OCI-LY7 (cell line): ENCODE data around the gene FAM83D. TPM values are rescaled to one million over a fixed set of nuclear protein-coding genes. Genes with fewer than 3 reads are reported as not detected.

Source experiments
- BruUV-seq: library from RNA; stranded (reverse); fragments of 400-500 nt; replicated peaks from 2 replicates; lab custom pipeline; 2021; lab: Mats Ljungman, UMichigan
- CTCF ChIA-PET: fragments of 300-600 bp; sonication (Branson Sonifier 250); formaldehyde crosslinking; loops from one replicate; lab custom pipeline; 2022; ENCODE audit warnings: antibody characterized with exemption; ENCODE audit not compliant: unreplicated experiment; lab: Charles Lee
- POLR2A ChIA-PET: fragments of 300-600 bp; sonication (Branson Sonifier 250); formaldehyde crosslinking; loops from one replicate; lab custom pipeline; 2022; ENCODE audit warnings: antibody characterized with exemption; lab: Charles Lee
- DNase-seq: peaks from one replicate; pipeline ENCODE4 v3.0.0-alpha.2; 2015; ENCODE audit warnings: low spot score
- H2AFZ ChIP-seq: fragments of 200-600 bp; sonication (generic), shearing (Covaris generic); 2 replicates; pipeline ENCODE4 v1.6.1; 2014; ENCODE audit warnings: mild to moderate bottlenecking, antibody characterized with exemption, low read length, moderate library complexity
- H3K27ac ChIP-seq: fragments of 200-600 bp; sonication (generic); 2 replicates; pipeline ENCODE4 v1.5.1; 2014; ENCODE audit warnings: mixed run types, low read depth, mild to moderate bottlenecking, moderate library complexity, low read length, inconsistent platforms; ENCODE audit not compliant: poor library complexity, severe bottlenecking
- H3K36me3 ChIP-seq: fragments of 200-600 bp; sonication (generic); 2 replicates; pipeline ENCODE4 v1.6.1; 2014; ENCODE audit warnings: mild to moderate bottlenecking, antibody characterized with exemption, low read length, moderate library complexity, mixed read lengths; ENCODE audit not compliant: insufficient read depth
- H3K4me1 ChIP-seq: fragments of 200-600 bp; sonication (generic); 2 replicates; pipeline ENCODE4 v1.5.1; 2014; ENCODE audit warnings: mild to moderate bottlenecking, low read length; ENCODE audit not compliant: insufficient read depth, poor library complexity, severe bottlenecking
- H3K4me2 ChIP-seq: fragments of 200-600 bp; sonication (generic); 2 replicates; pipeline ENCODE4 v1.6.1; 2014; ENCODE audit warnings: mild to moderate bottlenecking, low read length
- H3K4me3 ChIP-seq: fragments of 200-600 bp; sonication (generic); 2 replicates; pipeline ENCODE4 v1.5.1; 2014; ENCODE audit warnings: mild to moderate bottlenecking, low read depth, low read length; ENCODE audit not compliant: poor library complexity, severe bottlenecking
- H3K79me2 ChIP-seq: fragments of 200-600 bp; sonication (generic); 2 replicates; pipeline ENCODE4 v1.6.1; 2016; ENCODE audit warnings: low read depth, mild to moderate bottlenecking, low read length, moderate library complexity, mixed read lengths; ENCODE audit not compliant: insufficient read depth
- H3K9me2 ChIP-seq: fragments of 200-600 bp; sonication (generic); 2 replicates; pipeline ENCODE4 v1.6.1; 2016; ENCODE audit warnings: mild to moderate bottlenecking, low read length, mixed read lengths; ENCODE audit not compliant: insufficient read depth
- H3K9me3 ChIP-seq: fragments of 200-600 bp; sonication (generic); 2 replicates; pipeline ENCODE4 v1.6.1; 2014; ENCODE audit warnings: mild to moderate bottlenecking, mixed run types, low read length, mixed read lengths
- H4K20me1 ChIP-seq: fragments of 200-600 bp; sonication (generic); 2 replicates; pipeline ENCODE4 v1.6.1; 2014; ENCODE audit warnings: mild to moderate bottlenecking, antibody characterized with exemption, low read length, moderate library complexity, mixed read lengths; ENCODE audit not compliant: insufficient read depth
- EZH2phosphoT487 ChIP-seq: fragments of 200-600 bp; sonication (generic); IDR thresholded peaks from 2 replicates; pipeline ENCODE4 v1.6.1; 2018; ENCODE audit warnings: low read depth, borderline replicate concordance, mild to moderate bottlenecking, mixed run types, antibody characterized with exemption, low read length, moderate library complexity, mixed read lengths
- intact Hi-C: fragments of 100-400 bp; cut with micrococcal nuclease; formaldehyde crosslinking; loops from one replicate; pipeline ENCODE4 v1.10.0; 2022; ENCODE audit not compliant: unreplicated experiment
- small RNA-seq: library from RNA; depleted of rRNA; stranded (forward); fragments of <200 nt; gene quantifications from one replicate; pipeline ENCODE3, GENCODE V24; 2014
- total RNA-seq, 2 experiments: library from RNA; depleted of rRNA in 1 of 2; stranded (reverse); fragments of >200 nt in 1 of 2; shearing (Covaris generic) in 1 of 2; gene quantifications; 2 replicates each; pipeline ENCODE4 v1.2.3, GENCODE V29; 2014 to 2022
- TF ChIP-seq, protein P1 (sequence below): fragments of 200-600 bp; sonication (generic); conservative IDR thresholded peaks from 2 replicates; pipeline ENCODE4 v1.5.1; 2014; ENCODE audit warnings: mild to moderate bottlenecking, antibody characterized with exemption, low read length, moderate library complexity, mixed read lengths

Gene FAM83D
- total RNA-seq, 2 experiments from 2014 or later, result 32.6 to 48.2 TPM

GRCh38 chr20:38999965-39000910, 74.0 kb downstream of the FAM83D start:
- Histone ChIP-seq H3K36me3 (peaks cover 83% of the 10 kb centered on the region), H3K4me1 (no peaks in the 10 kb centered on the region), H3K4me3 (no peak overlapping the region), H3K9me2 (no peaks in the 10 kb centered on the region), H2AFZ (no peak overlapping the region), H3K79me2 (no peaks in the 10 kb centered on the region), H4K20me1 (no peaks in the 10 kb centered on the region), H3K27ac (no peak overlapping the region), H3K9me3 (no peaks in the 10 kb centered on the region), H3K4me2 (no peak overlapping the region)
- no peak for DNase-seq
- BruUV-seq, result no TSS peak
- CTCF ChIA-PET, result no interaction called here
- intact Hi-C loops, result no loop called here
- POLR2A ChIA-PET, result interaction anchor here (1.3 to 1.8 kb wide), 3 partner anchors 9 to 28 kb away, joined by 3 to 6 read pairs (median 3); no protein-coding TSS in a partner anchor
- TF ChIP-seq EZH2phosphoT487, result no peak
- TF ChIP-seq, protein P1, sequence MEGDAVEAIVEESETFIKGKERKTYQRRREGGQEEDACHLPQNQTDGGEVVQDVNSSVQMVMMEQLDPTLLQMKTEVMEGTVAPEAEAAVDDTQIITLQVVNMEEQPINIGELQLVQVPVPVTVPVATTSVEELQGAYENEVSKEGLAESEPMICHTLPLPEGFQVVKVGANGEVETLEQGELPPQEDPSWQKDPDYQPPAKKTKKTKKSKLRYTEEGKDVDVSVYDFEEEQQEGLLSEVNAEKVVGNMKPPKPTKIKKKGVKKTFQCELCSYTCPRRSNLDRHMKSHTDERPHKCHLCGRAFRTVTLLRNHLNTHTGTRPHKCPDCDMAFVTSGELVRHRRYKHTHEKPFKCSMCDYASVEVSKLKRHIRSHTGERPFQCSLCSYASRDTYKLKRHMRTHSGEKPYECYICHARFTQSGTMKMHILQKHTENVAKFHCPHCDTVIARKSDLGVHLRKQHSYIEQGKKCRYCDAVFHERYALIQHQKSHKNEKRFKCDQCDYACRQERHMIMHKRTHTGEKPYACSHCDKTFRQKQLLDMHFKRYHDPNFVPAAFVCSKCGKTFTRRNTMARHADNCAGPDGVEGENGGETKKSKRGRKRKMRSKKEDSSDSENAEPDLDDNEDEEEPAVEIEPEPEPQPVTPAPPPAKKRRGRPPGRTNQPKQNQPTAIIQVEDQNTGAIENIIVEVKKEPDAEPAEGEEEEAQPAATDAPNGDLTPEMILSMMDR, result no peak

Small RNAs within 50 kb of the gene (small RNA-seq; reads per million reads assigned to genes)
- not detected for gene AL023803.1

Other genes starting within 250 kb of the FAM83D start
- gene SLC32A1, start 201.9 kb upstream of the FAM83D start, total RNA-seq (2014; rRNA removed; shearing (Covaris generic)), result not detected in 2 replicates
- not detected in 2 replicates for gene SLC32A1, start 201.9 kb upstream of the FAM83D start, total RNA-seq (2022)
- gene ACTR5, start 178.0 kb upstream of the FAM83D start, total RNA-seq (2014; rRNA removed; shearing (Covaris generic)), result 21.1 and 22.2 TPM in 2 replicates
- gene ACTR5, start 178.0 kb upstream of the FAM83D start, total RNA-seq (2022), result 12.3 and 14.4 TPM in 2 replicates
- gene PPP1R16B, start 120.7 kb upstream of the FAM83D start, total RNA-seq (2014; rRNA removed; shearing (Covaris generic)), result 44.3 and 49.7 TPM in 2 replicates
- 41.3 and 45.4 TPM in 2 replicates for gene PPP1R16B, start 120.7 kb upstream of the FAM83D start, total RNA-seq (2022)
- gene DHX35, start 35.9 kb downstream of the FAM83D start, total RNA-seq (2014; rRNA removed; shearing (Covaris generic)), result 13.7 and 15.6 TPM in 2 replicates
- 13.0 and 13.9 TPM in 2 replicates for gene DHX35, start 35.9 kb downstream of the FAM83D start, total RNA-seq (2022)